Left renal cortex interstitium (tissue), 4 donors: ENCODE measurements around the gene NFATC3. TPM values are rescaled to one million over a fixed set of nuclear protein-coding genes. Genes with fewer than 3 reads are reported as not detected.

Source experiments
- DNase-seq, 4 donors: peaks; one replicate each; pipeline ENCODE4 v3.0.0-alpha.2; 2013; ENCODE audit warnings: low read depth in 4 of 4, low spot score in 2 of 4, missing footprints in 1 of 4
- polyA plus RNA-seq, 4 donors: library from polyadenylated mRNA; unstranded; fragments of 120-200 nt; gene quantifications; one replicate each; pipeline ENCODE4 v1.2.1, GENCODE V29; 2013; ENCODE audit not compliant: insufficient read length in 4 of 4

The NFATC3 gene
- polyA plus RNA-seq, 4 donors, result 30.8 to 35.5 (median 32.9) TPM

- DNase-seq, result no peak
These were observed 179.2 kb downstream of the NFATC3 start, which contains the start of gene SLC7A6 for GRCh38 chr16:68264128-68265077. Gene SLC7A6, plus strand, starts transcription at chr16:68264526. Its CDS starts 10,201 bp downstream, at chr16:68274727.

GRCh38 chr16:68265078-68265920 lies 180.1 kb downstream of the NFATC3 start:
- no peak for DNase-seq

- no peak for DNase-seq
These were observed 182.6 kb downstream of the NFATC3 start for GRCh38 chr16:68267612-68268405.

- no peak for DNase-seq
These were observed 184.6 kb downstream of the NFATC3 start for GRCh38 chr16:68269793-68270192.

GRCh38 chr16:68270353-68270752 lies 185.2 kb downstream of the NFATC3 start:
- no peak for DNase-seq

GRCh38 chr16:68272507-68273209 lies 187.5 kb downstream of the NFATC3 start:
- DNase-seq, result no peak

- DNase-seq, result no peak
These were observed 188.3 kb downstream of the NFATC3 start for GRCh38 chr16:68273459-68273858.

GRCh38 chr16:68273896-68274295 lies 188.7 kb downstream of the NFATC3 start:
- DNase-seq, result no peak

- DNase-seq, result no peak
These were observed 189.3 kb downstream of the NFATC3 start for GRCh38 chr16:68274441-68274840.

- DNase-seq, result no peak
These were observed 190.5 kb downstream of the NFATC3 start for GRCh38 chr16:68275611-68276191.

GRCh38 chr16:68276223-68276622 lies 191.1 kb downstream of the NFATC3 start:
- DNase-seq, result no peak

Other genes with a start within 250 kb of the NFATC3 start
- gene THAP11, start 243.1 kb upstream of the NFATC3 start, polyA plus RNA-seq, result 10 to 100 TPM; 26.8 to 40.0 (median 32.0) TPM
- gene NUTF2, start 238.4 kb upstream of the NFATC3 start, polyA plus RNA-seq, result 100 to 1,000 TPM; 114 to 134 (median 127) TPM
- 10 to 100 TPM; 37.4 to 62.4 (median 50.7) TPM for gene CENPT, start 237.7 kb upstream of the NFATC3 start, polyA plus RNA-seq
- gene EDC4, start 212.3 kb upstream of the NFATC3 start, polyA plus RNA-seq, result 100 to 1,000 TPM in 2 of 4 donors, 10 to 100 TPM in 2; 75.0 to 106 (median 97.3) TPM
- gene NRN1L, start 200.5 kb upstream of the NFATC3 start, polyA plus RNA-seq, result under 1 TPM in 3 of 4 donors, not detected in 1; 0.30 to 0.68 (median 0.63) TPM
- 10 to 100 TPM; 33.5 to 44.6 (median 40.1) TPM for gene PSKH1, start 192.1 kb upstream of the NFATC3 start, polyA plus RNA-seq
- gene CTRL, start 153.5 kb upstream of the NFATC3 start, polyA plus RNA-seq, result 1 to 10 TPM; 4.5 to 7.1 (median 5.8) TPM
- 10 to 100 TPM; 20.3 to 39.4 (median 28.3) TPM for gene PSMB10, start 148.5 kb upstream of the NFATC3 start, polyA plus RNA-seq
- gene LCAT, start 141.2 kb upstream of the NFATC3 start, polyA plus RNA-seq, result 10 to 100 TPM; 13.7 to 32.8 (median 20.2) TPM
- 10 to 100 TPM; 32.4 to 47.4 (median 40.2) TPM for gene SLC12A4, start 116.7 kb upstream of the NFATC3 start, polyA plus RNA-seq
- under 1 TPM in 3 of 4 donors, not detected in 1; 0.05 to 0.21 (median 0.08) TPM for gene DPEP3, start 104.9 kb upstream of the NFATC3 start, polyA plus RNA-seq
- 1 to 10 TPM in 1 of 4 donors, under 1 TPM in 3; 0.45 to 1.1 (median 0.78) TPM for gene DPEP2, start 85.9 kb upstream of the NFATC3 start, polyA plus RNA-seq
- gene DPEP2NB, start 69.5 kb upstream of the NFATC3 start, polyA plus RNA-seq, result not detected
- gene DDX28, start 62.1 kb upstream of the NFATC3 start, polyA plus RNA-seq, result 10 to 100 TPM in 3 of 4 donors, 1 to 10 TPM in 1; 9.0 to 13.7 (median 10.9) TPM
- 10 to 100 TPM; 13.5 to 19.5 (median 15.5) TPM for gene DUS2, start 62.1 kb upstream of the NFATC3 start, polyA plus RNA-seq
- 10 to 100 TPM; 25.5 to 44.0 (median 32.1) TPM for gene ESRP2, start 150.8 kb downstream of the NFATC3 start, polyA plus RNA-seq
- gene PLA2G15, start 160.0 kb downstream of the NFATC3 start, polyA plus RNA-seq, result 10 to 100 TPM; 21.6 to 27.0 (median 22.9) TPM
- gene SLC7A6, start 179.2 kb downstream of the NFATC3 start, polyA plus RNA-seq, result 10 to 100 TPM; 12.1 to 20.3 (median 14.8) TPM
- 10 to 100 TPM; 19.5 to 26.4 (median 23.0) TPM for gene SLC7A6OS, start 225.6 kb downstream of the NFATC3 start, polyA plus RNA-seq
- 10 to 100 TPM; 39.4 to 71.5 (median 61.7) TPM for gene PRMT7, start 225.6 kb downstream of the NFATC3 start, polyA plus RNA-seq